GM19372 (cell line): Measurements from ENCODE around the gene LRRC71.

Experiments
- ATAC-seq: cut with Tn5 transposase; IDR thresholded peaks from one replicate; pipeline ENCODE4 v1.9.1; 2021; ENCODE audit warnings: mild to moderate bottlenecking, low read depth, moderate library complexity; ENCODE audit not compliant: unreplicated experiment

Gene LRRC71

DNA sequence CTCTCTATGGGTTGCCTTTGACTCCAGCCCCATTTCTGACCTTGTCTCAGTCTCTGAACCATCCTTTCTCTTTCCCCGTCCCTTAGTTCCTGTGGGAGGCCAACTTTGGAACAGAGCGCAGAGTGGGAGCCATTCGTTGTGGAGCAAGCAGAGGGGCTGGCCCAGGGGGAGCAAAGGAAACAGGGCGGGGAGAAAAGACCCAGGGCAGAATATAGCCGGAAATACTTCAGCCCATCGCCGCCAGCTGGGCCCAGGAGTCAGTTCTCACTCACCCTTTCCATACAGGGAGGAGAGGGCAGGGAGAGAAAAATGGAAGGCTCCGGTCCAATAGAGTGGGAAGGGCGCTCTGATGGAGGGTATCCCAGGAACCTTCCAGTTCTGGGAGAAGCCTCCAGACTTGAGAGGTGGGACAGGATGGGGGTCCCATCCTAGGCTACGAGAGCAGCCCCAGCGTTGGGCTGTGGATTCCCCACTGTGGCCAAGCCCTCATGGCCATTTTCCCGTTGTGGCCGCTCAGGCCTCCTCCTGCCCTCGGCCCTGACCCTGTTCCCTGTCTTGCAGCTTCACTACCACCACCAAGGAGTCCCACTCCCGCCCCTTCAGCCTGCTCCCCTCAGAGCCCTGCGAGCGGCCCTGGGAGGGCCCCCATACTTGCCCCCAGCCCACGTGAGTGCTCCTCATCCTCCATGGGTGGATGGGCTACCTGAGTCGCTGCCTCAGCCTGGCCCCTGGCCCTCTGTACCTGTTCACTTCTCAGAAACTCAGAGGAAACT, 16.1 kb upstream of the LRRC71 start:
- no peak for ATAC-seq

DNA sequence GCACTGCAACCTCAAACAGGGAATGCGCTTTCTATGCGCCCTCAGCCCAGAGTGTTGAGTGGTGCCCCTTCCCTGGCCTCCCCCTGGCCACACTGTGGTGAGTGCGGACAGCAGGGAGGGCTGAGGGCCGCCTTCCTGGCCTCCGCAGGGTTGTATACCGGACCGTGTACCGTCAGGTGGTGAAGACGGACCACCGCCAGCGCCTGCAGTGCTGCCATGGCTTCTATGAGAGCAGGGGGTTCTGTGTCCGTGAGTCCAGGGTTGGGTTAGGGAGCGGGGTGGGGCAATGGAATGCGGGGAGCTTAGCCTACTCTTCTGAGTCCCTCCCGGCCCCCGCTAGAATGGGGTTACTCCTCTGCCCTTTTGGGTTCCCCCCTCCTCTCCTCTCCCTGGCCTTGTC, 15.3 kb upstream of the LRRC71 start:
- ATAC-seq: no peak

DNA sequence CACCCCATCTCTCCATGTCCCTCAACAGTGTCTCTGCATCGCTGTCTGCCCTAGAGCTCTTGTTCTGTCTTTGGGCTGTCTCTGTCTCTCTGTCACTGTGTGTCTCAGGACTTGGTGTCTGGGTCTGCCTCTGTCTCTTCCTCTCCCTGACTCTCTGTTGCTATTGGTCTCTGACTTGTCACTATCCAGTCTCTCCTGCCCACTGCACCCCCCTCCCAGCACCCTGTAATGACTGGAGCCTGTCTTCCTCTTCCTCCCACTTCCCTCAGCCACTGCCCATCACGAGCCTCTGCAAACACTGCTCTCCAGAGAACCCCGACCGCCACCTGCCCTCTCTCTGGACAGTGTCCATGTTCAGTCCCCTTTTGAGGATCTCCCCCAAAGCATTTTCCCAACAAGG, 14.8 kb upstream of the LRRC71 start:
- no peak for ATAC-seq

DNA sequence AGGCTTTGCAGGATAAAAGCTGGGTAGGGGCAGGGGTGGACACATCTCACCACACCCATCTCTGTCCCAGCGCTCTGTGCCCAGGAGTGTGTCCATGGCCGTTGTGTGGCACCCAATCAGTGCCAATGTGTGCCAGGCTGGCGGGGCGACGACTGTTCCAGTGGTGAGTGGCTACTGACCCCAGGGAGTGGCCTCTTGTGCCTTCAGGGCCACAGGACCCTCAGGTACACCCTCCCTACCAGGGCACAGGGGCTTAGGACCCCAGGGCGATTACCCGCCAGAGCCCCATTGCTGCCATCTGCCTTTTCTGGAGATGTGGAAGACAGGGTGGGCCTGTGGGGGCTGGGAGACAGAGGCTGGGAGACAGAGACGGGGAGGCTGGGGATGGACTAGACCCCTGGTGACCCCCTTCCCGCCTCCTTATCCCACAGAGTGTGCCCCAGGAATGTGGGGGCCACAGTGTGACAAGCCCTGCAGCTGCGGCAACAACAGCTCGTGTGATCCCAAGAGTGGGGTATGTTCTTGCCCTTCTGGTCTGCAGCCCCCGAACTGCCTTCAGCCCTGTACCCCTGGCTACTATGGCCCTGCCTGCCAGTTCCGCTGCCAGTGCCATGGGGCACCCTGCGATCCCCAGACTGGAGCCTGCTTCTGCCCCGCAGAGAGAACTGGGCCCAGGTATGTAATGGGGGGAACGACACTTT, 14.1 kb upstream of the LRRC71 start:
- no peak for ATAC-seq

DNA sequence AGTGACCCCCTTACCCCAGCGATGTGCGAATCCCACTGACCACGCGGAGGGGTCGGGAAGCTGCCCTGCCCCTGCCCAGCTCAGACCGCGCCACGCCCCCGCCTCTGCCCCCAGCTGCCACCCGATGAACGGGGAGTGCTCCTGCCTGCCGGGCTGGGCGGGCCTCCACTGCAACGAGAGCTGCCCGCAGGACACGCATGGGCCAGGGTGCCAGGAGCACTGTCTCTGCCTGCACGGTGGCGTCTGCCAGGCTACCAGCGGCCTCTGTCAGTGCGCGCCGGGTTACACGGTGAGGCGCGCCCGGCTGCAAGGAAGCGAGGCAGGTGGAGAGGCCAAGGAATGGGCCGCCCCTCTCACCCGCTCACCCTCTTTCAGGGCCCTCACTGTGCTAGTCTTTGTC, 11.9 kb upstream of the LRRC71 start:
- no peak for ATAC-seq

DNA sequence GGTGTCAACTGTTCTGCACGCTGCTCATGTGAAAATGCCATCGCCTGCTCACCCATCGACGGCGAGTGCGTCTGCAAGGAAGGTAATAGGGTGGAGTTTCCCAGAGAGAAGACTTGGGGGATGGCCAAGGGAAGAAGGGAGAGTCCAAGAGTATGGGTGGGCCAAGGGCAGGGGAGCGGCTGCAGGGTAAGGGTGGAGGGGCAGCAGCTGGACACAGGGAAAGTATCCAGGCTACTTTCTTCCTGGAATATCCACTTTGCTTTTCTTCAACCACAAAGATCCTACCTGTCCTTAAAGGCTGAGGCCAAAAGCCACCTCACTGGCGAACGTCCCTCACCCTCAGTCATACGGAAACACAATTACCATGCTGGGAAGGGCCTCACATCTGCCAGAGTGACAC, 11.5 kb upstream of the LRRC71 start:
- ATAC-seq: no peak

DNA sequence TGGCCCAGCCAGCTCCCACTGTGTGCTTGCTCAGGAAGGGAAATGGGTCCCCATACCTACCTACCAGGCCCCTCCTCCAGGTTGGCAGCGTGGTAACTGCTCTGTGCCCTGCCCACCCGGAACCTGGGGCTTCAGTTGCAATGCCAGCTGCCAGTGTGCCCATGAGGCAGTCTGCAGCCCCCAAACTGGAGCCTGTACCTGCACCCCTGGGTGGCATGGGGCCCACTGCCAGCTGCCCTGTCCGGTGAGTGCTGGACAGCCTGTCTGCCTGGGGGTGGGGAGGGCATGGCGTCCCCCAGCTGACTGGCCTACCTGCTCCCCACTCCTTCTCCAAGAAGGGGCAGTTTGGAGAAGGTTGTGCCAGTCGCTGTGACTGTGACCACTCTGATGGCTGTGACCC, 10.8 kb upstream of the LRRC71 start:
- ATAC-seq: no peak

DNA sequence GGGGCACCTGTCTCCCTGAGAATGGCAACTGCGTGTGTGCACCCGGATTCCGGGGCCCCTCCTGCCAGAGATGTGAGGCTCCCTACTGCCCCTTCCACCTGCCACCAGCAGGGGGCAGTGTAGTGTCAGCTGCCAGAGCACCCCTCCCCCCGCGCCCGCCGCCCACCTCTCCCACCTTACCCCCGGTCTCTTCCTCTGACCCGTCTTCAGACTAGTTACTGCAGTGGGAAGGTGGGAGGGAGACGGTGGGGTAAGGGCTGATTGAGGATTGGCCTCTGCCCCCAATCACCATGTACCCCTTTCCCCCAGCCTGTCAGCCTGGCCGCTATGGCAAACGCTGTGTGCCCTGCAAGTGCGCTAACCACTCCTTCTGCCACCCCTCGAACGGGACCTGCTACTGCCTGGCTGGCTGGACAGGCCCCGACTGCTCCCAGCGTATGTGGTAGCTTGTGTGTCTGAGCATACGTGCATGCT, 10.1 kb upstream of the LRRC71 start:
- ATAC-seq: no peak

DNA sequence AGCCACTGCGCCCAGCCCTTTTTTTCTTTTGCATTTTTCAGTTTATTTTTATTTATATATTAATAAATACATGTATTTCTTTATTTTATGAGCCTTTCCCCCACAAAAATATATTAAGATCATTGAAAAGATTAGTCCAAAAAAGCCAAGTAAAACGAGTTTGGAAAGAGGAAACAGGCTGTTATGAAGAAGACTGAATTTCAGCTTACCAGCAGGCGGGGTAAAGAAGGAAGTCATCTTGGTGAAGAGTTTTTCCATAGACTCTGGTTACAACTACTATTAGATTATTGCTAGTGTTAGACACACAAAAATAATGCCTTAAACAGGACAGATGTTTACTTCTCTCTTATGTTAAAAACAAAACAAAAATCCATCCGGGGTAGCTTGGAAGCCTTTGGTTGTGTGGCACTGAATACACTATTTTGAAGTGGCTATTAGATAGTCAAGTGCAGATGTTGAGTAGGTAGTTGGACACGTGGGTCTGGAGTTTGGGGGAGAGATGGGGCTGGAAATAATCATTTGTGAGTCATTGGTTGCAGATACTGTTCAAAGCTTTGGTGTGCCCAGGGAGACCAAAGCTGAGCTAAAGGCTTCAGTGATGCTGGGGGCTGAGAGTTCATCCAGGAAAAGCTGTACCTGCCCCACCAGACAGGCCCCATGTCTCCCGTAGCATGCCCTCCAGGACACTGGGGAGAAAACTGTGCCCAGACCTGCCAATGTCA, 8.7 kb upstream of the LRRC71 start:
- ATAC-seq: no peak

DNA sequence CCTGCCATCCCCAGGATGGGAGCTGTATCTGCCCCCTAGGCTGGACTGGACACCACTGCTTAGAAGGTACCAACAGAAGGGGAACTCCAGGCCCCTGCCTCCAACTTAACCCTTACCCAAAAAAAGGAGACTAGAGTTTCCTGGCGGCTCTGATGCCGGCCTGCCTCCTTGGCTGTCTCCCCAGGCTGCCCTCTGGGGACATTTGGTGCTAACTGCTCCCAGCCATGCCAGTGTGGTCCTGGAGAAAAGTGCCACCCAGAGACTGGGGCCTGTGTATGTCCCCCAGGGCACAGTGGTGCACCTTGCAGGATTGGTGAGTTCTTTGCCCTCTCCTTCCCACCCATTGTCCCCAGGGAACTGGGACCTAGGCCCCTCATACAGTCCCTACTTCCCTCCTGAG, 8.1 kb upstream of the LRRC71 start:
- ATAC-seq: no peak

DNA sequence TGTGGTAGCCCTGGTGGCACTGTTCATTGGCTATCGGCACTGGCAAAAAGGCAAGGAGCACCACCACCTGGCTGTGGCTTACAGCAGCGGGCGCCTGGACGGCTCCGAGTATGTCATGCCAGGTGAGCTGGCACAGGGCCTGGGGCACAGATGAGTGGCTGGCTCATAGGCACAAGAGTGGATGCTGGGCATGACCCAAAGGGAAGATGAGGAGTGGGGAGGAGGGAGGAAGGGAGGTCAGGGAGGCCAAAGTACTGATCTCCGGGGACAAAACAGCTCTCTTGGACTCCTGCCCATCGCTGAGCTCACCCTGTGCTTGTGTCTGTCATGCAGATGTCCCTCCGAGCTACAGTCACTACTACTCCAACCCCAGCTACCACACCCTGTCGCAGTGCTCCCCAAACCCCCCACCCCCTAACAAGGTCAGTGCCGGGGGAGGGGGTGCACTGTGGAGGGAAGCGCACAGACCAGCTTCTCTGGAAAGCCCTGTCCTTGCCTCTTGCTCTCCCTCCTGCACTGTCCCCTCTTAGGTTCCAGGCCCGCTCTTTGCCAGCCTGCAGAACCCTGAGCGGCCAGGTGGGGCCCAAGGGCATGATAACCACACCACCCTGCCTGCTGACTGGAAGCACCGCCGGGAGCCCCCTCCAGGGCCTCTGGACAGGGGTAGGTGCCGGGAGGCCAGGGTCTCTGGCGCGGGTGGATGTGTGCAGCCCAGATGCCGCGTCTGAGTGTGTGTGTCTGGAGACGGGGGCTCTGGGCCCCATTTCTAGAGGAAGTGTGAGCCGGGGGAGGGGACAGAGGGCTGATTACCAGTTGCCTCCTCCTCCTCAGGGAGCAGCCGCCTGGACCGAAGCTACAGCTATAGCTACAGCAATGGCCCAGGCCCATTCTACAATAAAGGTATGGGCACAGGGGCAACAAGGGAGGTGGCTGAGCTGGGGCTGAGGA, 7.3 kb upstream of the LRRC71 start:
- ATAC-seq: no peak

DNA sequence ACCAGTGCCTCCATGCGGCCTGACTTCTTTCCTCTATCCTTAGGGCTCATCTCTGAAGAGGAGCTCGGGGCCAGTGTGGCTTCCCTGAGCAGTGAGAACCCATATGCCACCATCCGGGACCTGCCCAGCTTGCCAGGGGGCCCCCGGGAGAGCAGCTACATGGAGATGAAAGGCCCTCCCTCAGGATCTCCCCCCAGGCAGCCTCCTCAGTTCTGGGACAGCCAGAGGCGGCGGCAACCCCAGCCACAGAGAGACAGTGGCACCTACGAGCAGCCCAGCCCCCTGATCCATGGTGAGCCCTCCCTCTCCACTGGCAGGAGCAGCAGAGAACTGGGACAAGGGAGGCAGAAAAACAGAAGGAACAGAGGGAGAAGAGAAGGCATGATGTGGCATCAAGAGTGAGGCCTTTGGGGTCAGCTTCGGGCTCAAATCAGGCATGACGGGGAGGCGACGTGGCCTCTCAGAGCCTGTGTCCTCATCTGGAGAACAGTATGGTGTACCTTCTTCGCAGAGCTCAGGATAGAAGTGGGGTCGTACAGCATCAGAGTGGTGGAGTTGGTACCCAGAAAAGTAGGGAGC, 6.5 kb upstream of the LRRC71 start:
- ATAC-seq: no peak

DNA sequence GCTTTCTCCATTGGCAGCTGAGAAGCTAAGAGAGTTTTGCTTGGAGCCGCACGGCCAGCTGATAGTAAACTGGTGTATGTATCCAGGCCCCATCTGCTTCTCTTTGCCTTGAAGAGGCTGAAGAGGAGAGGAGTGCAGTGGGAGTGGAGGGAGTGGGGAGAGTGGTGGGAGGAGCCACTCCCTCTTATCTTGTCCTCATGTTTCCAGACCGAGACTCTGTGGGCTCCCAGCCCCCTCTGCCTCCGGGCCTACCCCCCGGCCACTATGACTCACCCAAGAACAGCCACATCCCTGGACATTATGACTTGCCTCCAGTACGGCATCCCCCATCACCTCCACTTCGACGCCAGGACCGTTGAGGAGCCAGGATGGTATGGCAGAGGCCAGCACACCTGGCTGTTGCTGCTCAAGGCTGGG, 6.0 kb upstream of the LRRC71 start:
- no peak for ATAC-seq

DNA sequence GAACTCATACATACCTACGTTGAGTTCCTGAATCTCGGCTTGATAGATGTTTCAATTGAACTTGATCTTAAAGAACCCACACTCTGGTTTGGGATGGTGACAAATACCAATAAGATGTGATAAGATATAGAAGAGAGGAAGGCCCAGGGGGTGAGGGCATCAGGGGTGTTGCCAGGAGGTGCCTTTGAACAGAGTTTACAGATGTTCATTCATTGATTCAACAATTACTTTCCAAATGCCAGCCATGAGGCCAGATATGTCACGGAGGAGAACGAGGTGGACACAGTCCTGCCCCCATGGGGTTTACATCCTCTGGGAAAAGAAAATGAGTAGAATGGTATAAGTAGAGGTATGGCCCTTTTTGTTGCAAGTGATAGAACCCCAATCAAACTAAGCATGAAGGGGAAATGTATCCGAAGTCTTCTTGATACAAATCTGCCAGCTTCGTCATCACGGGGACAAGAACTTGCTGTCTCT, 659 bp downstream of the LRRC71 start:
- no peak for ATAC-seq

DNA sequence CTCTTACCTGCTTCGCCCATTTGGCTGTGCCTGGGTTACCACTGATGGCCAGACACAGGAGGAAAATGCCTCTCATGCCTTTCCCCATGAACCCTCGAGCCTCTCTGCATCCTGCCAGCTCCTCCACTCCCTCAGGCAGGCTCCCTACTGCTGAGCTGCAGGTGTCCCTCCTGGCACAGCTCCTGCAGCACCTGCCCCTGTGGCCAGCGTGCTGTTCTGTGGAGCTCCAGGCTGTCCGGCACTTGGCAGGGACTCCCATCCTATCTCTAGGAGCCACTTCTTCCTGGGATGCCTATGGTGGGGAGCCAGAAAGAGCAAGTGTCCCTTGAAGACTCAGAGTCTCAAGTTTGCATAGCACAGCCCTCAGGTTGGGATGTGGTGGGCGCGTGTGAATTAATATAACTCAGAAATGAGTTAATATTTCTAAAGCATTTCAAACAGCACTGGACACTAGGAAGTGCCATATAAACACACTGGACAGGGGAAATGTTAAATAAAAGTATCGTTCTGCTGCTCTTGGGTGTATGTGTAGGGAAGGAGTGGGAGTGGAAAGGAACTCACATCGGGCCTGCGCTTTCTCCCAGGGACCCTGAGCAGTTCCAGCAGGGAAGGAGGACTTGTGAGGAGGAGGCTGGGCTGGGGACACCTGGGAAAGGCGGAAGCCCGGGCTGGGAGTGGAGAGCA, 2.7 kb downstream of the LRRC71 start:
- ATAC-seq: no peak

DNA sequence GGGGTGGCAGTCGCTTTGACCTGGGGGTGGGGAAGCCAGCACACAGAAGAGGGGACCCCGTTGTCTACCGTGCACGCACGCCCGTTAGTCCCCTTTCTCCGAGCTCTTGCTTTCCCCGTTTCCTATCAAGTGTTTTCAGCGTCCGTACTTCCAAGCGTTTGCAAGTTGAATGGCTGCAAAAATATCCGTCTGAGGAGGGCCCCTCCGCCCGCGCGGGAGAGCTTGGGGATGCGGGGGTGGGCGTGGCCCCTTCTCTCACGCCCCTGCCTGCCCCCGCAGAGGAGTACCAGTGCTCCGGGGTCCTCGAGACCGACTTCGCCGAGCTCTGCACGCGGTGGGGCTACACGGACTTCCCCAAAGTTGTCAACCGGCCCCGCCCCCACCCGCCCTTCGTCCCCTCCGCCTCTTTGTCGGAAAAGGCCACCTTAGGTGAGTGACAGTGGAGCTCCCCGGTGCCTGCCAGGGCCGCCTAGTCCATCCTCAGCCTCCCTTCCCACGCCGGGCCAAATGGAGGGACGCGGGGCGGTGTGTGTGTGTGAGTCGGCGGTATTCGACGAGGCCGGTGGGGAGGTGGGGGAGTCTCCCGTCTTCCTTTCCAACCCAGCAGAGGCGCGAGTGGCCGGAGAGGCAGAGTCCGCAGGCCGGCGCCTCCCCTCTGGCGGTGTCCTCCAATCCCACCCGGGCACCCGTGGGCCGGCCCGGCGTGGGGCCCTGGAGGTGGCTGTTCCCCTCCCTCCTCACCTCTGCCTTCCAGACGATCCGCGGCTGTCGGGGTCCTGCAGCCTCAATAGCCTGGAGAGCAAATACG, 3.4 kb downstream of the LRRC71 start:
- ATAC-seq: no peak

DNA sequence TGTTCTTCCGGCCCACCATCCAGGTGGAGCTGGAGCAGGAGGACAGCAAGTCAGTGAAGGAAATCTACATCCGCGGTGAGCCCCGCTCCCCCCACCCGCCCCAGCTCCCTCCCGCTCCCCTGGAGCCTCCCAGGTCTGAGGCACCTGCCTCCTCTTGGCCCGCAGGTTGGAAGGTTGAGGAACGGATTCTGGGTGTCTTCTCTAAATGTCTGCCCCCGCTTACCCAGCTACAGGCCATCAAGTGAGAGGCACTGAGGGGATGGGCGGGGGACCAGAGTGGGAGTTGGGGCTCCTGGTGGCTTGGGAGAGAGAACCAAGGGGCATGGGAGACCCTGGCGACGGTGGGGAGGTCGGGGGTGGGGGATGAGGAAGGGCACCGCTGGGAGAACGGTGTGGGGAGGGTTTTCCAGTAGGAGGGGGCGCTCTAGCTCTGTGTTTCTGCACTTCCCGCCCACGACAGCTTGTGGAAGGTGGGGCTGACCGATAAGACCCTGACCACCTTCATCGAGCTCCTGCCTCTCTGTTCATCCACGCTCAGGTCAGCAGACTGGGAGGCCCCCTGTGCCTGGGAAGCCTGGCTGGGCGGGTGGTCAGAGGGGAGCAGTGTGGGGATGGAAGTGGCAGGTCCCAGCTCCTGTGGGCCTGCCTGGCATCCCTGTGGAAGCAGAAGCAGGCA, 4.2 kb downstream of the LRRC71 start:
- ATAC-seq: no peak
